Astrocyte (in vitro differentiated cells and primary cell): ENCODE measurements around the gene FOXC2.

ENCODE experiments used
- CTCF ChIP-seq: IDR thresholded peaks from 2 replicates; pipeline ENCODE4 v1.5.1; 2011; ENCODE audit warnings: low read depth, mild to moderate bottlenecking, inconsistent platforms, low read length, moderate library complexity; ENCODE audit not compliant: insufficient read depth
- EZH2 ChIP-seq: IDR thresholded peaks from 2 replicates; pipeline ENCODE4 v1.6.1; 2012; ENCODE audit warnings: mild to moderate bottlenecking, low read length, inconsistent platforms; ENCODE audit not compliant: insufficient read depth

- TF ChIP-seq CTCF (no peak), EZH2 (no peak)
These were observed 34.2 kb upstream of the FOXC2 start for GRCh38 chr16:86532526-86532815.
